Kidney (tissue), 14 donors: ENCODE results near the gene SIT1. TPM values are rescaled to one million over a fixed set of nuclear protein-coding genes. Genes with fewer than 3 reads are reported as not detected.

Source experiments
- DNase-seq, 5 donors: peaks; one replicate each; pipeline ENCODE4 v3.0.0-alpha.2; 2013 to 2020
- FAIRE-seq: peaks from 2 replicates; lab custom pipeline; 2012; peaks lifted over from hg19 to GRCh38; lab: Jason Lieb, UNC
- H3K27ac ChIP-seq, 2 donors: one replicate each; pipeline ENCODE4 v1.7.0; 2013; ENCODE audit warnings: low read depth in 2 of 2, low read length in 2 of 2, inconsistent platforms in 1 of 2
- H3K27me3 ChIP-seq: one replicate; pipeline ENCODE4 v1.7.1; 2013; ENCODE audit warnings: low read length, inconsistent platforms; ENCODE audit not compliant: control insufficient read depth, insufficient read depth
- H3K36me3 ChIP-seq, 3 donors: one replicate each; pipeline versions ENCODE4 v1.7.0 to v1.7.1; 2013; ENCODE audit warnings: low read length in 3 of 3, control low read depth in 1 of 3, inconsistent platforms in 1 of 3; ENCODE audit not compliant: insufficient read depth in 3 of 3, control insufficient read depth in 2 of 3
- H3K4me1 ChIP-seq, 3 donors: one replicate each; pipeline versions ENCODE4 v1.7.0 to v1.7.1; 2013; ENCODE audit warnings: low read length in 3 of 3, inconsistent platforms in 1 of 3, low read depth in 1 of 3; ENCODE audit not compliant: control insufficient read depth in 2 of 3, insufficient read depth in 2 of 3
- H3K4me3 ChIP-seq, 3 donors: one replicate each; pipeline versions ENCODE4 v1.7.0 to v1.8.1; 2013; ENCODE audit warnings: low read length in 3 of 3, control low read depth in 1 of 3, inconsistent platforms in 1 of 3
- H3K9ac ChIP-seq, 3 donors: one replicate each; pipeline versions ENCODE4 v1.7.0 to v1.7.1; 2013; ENCODE audit warnings: low read length in 3 of 3, control low read depth in 1 of 3, inconsistent platforms in 1 of 3
- H3K9me3 ChIP-seq, 3 donors: one replicate each; pipeline versions ENCODE4 v1.7.0 to v1.7.1; 2013; ENCODE audit warnings: low read length in 3 of 3, control low read depth in 1 of 3, inconsistent platforms in 1 of 3; ENCODE audit not compliant: control insufficient read depth in 2 of 3, insufficient read depth in 1 of 3
- CTCF ChIP-seq: IDR thresholded peaks from 3 replicates; pipeline ENCODE4 v1.5.1; 2012; ENCODE audit warnings: mild to moderate bottlenecking, moderate library complexity, borderline replicate concordance; ENCODE audit not compliant: insufficient read depth; ENCODE audit errors: extremely low read depth
- intact Hi-C: fragments of 100-400 bp; cut with DNase I; formaldehyde crosslinking; loops from one replicate; pipeline ENCODE4 v1.11.1; 2022
- polyA plus RNA-seq: library from polyadenylated mRNA; stranded (reverse); fragments of 350-450 nt; fragmentation: Illumina TruSeq; extraction: RNeasy Lipid Tissue Mini Kit (QIAGEN cat#74804); gene quantifications from one replicate; pipeline ENCODE4 v1.2.3, GENCODE V29; 2014; ENCODE audit warnings: low read depth, low replicate concordance; ENCODE audit not compliant: insufficient read depth
- total RNA-seq: library from RNA; stranded (reverse); fragmentation: NEBNext Ultra II Directional; extraction: Animal tissue kit (Norgen Biotek cat#: 25700); gene quantifications from one replicate; pipeline ENCODE4 v1.2.1, GENCODE V29; 2021
- donor health status: control.
- donor health status: control.
- donor health status: control.
- donor health status: control.
- donor health status: control.
- donor health status: DM: yes; HTN: yes; CAD: no.
- donor health status: Normal renal cell carcinoma (clear cell type).

The SIT1 gene
- total and polyA plus RNA-seq, 2 donors from 2014 or later: 0.32 to 3.1 TPM

GRCh38 chr9:35690294-35690613 lies 39.5 kb upstream of the SIT1 start:
- FAIRE-seq: no peak
- H3K36me3 ChIP-seq: peaks cover 0 to 1% (median 0%) of the 10 kb centered on the region in 3 donors

GRCh38 chr9:35689542-35690293 lies 39.0 kb upstream of the SIT1 start, which contains the start of gene TPM2:
TPM2 (minus strand) TSS chr9:35689925; CDS start chr9:35689817, 108 bp downstream.
- Histone ChIP-seq H3K9me3 (no peaks in the 10 kb centered on the region), H3K9ac (peak within 1 kb of the TSS; percentile 10 to 69 (median 55)), H3K27me3 (no peaks in the 10 kb centered on the region), H3K27ac (peak within 1 kb of the TSS; percentile 85 to 95), H3K36me3 (peaks cover 0 to 2% (median 0%) of the 10 kb centered on the region in 3 donors), H3K4me1 (peaks cover 0 to 6% (median 0%) of the 10 kb centered on the region in 3 donors), H3K4me3 (peak within 1 kb of the TSS; percentile 45 to 74 (median 66))
- intact Hi-C loops: no loop called here
- TF ChIP-seq CTCF: no peak
- DNase-seq (peak in 4 of 5 donors; percentile 57 to 95 (median 79)), FAIRE-seq (no peak)

More at GRCh38 chr9:35690294-35690613, 39.5 kb upstream of the SIT1 start:
- DNase-seq: peak in 1 of 5 donors; percentile 49
- H3K4me3 ChIP-seq: peak overlapping the region; percentile 44 to 74 (median 45)
- peak overlapping the region; percentile 10 to 69 (median 55) for H3K9ac ChIP-seq
- H3K27me3 ChIP-seq: no peaks in the 10 kb centered on the region
- intact Hi-C loops: no loop called here
- H3K9me3 ChIP-seq: no peaks in the 10 kb centered on the region
- H3K4me1 ChIP-seq: peaks cover 0 to 5% (median 0%) of the 10 kb centered on the region in 3 donors
- peak overlapping the region; percentile 85 for H3K27ac ChIP-seq
- no peak for TF ChIP-seq CTCF

GRCh38 chr9:35688558-35689541 lies 38.1 kb upstream of the SIT1 start:
- H3K27me3 ChIP-seq: no peaks in the 10 kb centered on the region
- H3K4me1 ChIP-seq: peaks cover 0 to 6% (median 0%) of the 10 kb centered on the region in 3 donors
- H3K27ac ChIP-seq: peak overlapping the region; percentile 76 to 85
- peak overlapping the region in 2 of 3 donors; percentile 23 to 65 for H3K9ac ChIP-seq
- TF ChIP-seq CTCF: no peak
- H3K36me3 ChIP-seq: peaks cover 0 to 2% (median 0%) of the 10 kb centered on the region in 3 donors
- DNase-seq (peak in 2 of 5 donors; percentile 0 to 54), FAIRE-seq (no peak)
- intact Hi-C loops: no loop called here
- H3K9me3 ChIP-seq: no peaks in the 10 kb centered on the region
- peak overlapping the region; percentile 40 to 74 (median 40) for H3K4me3 ChIP-seq
